NCI-H748 treated with DMSO at 0.1 percent for 48 hours (cell line): ENCODE measurements around the gene CRTC3.
"Not testable (repeated sequence)": the region's sequence is repeated elsewhere in the genome, so short reads cannot be mapped to it uniquely, and the experiment has no call there.

ENCODE experiments used
- DNase-seq: peaks from one replicate; lab custom pipeline; 2025; lab: John Stamatoyannopoulos, UW

CRTC3 gene

DNA sequence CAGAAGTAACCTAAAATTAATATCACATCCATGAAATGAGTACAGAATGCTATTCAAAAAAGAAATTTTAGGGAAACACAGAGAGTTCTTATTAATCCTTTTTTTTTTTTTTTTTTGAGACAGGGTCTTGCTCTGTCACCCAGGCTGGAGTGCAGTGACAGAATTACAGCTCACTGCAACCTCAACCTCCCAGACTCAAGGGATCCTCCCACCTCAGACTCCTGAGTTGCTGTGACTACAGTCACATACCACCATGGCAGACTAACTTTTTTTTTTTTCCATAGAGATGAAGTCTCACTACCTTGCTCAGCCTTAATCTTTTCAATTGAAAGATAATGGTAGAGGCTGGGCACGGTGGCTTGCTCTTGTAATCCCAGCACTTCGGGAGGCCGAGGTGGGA is 6.3 kb upstream of the CRTC3 start:
- no peak for DNase-seq

DNA sequence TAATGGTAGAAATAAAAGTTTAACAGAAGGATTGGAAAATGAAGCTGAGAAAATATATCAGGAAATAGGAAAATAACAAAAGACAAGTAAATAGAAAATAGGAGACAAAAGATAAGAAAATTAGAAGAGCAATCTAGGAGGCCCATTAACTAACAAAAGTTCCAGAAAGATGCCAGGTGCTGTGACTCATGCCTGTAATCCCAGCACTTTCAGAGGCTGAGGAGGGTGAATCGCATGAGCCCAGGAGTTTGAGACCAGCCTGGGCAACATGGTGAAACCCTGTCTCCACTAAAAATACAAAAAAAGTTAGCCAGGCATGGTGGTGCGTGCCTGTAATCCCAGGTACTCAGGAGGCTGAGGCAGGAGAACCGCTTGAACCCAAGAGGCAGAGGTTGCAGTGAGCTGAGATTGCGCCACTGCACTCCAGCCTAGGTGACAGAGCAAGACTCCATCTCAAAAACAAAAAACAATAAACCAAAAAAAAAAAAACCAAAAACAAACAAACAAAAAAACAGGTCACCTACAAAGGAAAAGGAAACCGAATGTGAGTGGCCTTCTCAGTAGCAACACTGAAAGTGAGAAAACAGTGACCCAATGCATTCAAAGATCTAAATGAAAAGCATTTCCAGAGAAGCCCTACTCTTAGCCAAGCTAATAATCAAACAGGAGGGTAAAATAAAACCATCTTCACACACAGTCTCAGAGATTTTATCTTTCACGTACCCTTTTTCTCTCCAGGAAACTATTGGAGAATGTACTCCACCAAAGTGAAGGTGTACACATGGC is 5.5 kb upstream of the CRTC3 start:
- DNase-seq, result not testable (repeated sequence)

DNA sequence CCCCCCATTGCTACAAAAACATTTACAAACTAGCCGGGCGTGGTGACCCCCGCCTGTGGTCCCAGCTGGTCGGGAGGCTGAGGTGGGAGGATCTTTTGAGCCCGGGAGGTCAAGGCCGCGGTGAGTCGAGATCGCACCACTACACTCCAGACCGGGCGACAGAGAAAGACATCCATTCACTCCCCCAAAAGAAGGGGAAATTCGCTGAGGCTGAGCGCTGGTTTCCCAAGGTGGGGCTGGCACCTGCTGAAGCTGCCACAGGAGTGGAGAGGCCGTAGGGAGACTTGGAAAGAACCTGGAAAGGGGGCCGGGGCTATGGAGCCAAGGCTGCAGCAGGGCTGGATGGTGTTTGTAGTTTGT is 732 bp upstream of the CRTC3 start:
- no peak for DNase-seq

DNA sequence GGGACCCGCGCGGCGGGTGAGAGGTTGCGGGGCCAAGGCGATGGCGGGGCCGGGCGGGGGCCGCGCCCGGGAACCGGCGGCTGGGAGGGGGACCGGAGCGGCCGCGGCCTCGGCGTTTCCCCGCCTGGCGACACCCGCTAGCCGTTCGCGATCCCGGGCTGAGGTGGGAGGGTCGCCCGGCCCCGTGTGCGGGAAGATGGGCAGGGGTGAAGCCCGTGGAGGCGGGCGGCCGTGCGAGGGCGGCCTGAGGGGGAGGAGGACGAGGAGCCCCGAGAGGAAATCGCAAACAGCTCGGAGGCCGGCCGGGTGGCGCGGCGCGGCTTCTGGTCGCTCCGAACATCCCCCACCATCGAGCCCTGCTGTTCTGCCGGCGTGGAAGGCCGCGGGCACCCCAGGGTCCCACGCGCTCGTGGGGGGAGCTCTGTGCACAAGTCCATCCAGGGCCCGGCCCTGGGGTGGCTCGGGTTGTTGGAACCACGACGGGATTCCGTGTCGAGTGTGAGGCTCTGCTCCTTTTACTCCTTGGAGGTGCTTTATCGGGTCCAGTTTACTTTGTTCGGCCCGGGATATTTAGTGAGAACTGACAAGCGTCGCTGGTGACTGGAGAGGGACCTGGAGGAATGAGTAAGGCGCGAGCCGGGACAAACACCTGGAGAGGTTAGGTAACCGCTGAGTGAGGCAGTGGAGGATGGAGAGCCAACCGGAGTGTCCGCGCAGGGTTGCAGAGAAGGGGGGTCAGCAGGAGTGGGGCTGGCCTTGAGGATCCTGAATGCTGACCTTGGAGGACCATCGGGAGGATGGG is 728 bp downstream of the CRTC3 start:
- DNase-seq, result peak; percentile 2

DNA sequence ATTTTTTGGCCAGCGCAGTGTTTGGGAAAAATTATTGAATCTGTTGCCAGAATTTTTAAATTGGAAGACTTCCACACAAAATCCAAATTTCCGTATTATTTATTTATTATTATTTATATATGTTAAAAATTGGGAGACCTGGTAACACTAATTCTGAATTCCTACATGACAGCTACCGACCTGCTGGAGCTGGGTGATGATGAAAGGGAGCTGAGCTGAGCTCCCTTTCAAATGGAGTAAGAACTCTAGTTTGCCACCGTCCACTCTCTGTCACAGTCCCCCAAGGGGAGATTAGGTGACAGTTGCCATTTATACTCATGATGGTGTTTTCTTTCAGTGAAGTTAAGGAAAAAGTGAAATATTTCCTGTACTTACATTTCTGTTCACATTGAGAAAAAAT is 1.4 kb downstream of the CRTC3 start:
- no peak for DNase-seq

DNA sequence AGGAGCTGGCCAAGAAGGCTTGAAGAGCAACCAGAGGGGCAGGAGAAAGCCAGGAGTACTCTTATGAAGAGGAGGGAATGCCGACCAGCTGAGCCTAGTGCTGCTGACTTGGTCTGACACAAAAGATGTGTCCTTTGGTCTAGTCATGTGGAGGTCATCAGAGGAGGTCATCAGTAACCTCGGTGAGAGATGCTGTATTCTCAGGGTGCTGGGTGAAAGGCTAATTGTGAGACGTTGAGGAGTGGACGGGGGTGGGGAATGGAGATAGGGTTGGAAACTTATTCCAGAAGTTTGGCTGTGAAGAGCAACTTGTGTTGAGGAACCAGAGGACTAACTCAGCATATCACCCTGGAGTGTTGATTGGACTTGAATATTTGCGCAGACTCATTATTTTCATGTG is 5.5 kb downstream of the CRTC3 start:
- DNase-seq, result no peak

DNA sequence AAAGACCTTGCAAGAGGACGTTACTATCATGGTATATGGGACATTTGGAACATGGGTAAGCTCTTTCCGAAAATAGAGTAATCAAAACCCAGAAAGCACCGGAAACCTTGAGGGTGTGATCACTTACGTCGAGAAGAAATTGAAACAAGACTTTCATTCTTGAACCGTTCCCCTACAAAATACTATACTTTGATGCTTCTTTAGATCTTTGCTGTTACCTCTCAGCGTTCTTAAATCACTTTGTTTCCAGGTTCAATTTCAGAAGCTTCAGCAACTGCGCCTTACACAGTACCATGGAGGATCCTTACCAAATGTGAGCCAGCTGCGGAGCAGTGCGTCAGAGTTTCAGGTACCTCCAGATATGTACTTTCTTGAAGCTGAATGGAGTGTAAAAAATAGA is 10.1 kb downstream of the CRTC3 start:
- DNase-seq, result no peak

DNA sequence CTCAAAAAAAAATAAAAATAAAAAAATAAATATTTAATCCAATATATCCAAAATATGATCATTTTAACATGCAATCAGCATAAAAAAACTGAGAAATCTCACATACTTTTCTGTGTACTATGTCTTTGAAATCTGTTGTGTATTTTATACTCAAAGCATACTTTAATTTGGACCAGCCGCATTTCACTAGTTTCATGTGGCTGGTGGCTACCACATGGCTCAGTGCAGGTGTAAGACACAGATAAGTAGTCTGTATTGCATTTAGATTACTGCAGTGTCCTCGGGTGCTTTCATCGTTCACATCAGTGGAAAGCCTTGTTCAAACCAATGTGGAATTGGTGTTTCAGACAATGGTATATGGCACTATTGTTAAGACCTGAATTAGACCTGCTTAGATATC is 11.0 kb downstream of the CRTC3 start:
- no peak for DNase-seq

DNA sequence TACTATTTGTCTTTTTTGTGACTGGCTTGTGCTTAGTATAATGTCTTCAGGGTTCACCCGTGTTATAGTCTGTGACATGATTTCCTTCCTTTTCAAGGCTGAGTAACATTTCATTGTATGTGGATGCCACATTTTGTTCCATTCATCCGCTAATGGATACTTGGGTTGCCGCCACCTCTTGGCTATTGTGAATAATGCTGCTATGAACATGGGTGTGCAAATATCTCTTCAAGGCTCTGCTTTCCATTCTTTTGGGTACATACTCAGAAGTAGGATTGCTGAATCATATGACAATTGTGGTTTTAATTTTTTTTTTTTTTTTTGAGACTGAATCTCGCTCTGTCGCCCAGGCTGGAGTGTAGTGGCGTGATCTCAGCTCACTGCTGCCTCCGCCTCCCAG is 15.4 kb downstream of the CRTC3 start:
- no peak for DNase-seq

DNA sequence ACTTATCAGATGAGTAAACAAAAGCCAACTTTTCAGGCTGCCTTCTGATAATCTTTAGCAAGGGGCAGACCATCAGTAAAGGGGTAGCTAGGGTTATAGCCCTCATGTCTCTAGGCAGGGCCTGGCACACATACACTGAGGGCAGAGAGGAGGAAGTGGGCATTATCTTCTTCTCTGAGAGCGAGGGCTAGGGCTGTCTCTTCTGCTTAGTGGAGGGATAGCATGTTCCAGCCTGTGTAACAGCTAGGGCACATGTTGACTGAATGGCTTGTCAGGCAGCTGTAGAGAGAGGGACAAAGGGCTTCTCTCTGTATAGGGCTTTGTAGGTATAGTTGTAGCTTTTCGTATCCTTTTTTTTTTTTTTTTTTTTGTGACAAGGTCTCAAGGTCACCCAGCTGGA is 17.8 kb downstream of the CRTC3 start:
- DNase-seq, result no peak

DNA sequence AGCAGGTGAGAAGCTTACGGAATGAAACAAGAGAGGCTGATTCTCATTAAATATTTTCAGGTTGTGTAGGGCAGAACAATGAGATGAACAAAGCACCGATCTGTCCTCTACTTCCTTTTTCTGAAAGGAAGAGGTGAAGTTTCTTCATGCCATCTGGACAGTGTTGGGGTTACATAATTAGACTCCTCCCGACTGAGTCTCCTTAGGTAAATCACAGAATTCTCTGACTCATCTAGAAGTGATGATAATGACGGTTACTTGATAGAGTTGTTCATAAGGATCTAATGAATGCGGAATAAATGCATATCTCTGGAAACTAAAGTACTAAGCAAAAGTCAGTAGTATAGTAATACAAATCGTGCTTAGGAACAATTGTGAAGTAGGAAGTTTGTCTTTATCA is 21.2 kb downstream of the CRTC3 start:
- DNase-seq, result no peak

DNA sequence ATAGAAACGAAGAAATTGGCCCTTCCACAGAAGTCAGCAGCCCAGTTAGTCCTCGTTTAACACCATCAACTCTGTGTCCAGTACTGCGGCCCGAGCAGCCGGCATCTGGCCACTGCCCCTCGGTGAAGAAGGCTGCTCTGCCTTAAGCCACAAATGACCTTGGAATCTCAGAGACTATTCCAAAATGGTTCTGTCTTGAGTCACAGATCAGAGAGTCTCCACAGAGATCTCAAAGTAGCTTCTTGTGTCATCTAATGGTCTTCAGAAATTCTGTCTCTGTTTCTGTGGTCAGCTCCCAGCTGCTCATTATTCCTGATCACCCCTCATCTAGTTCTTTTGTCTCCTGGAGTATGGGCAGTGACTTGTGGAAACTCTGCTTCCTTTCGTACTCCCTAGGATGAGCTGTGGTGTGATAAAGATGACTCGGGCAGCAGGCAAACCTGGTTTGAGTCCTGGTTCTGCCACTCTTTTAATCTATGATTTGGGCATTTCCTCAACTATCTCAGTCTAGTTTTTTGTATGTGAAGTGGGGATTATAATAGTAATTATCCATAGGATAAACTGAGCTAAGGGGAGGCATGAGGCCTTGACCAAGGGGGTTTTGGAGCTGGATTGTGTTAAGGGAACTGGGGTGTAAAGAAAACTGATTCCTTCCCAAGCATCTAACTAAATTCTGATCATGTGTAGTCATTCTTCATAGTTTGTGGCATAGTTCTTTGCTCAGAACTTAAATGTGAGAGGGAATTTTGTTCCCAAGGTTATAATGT is 22.6 kb downstream of the CRTC3 start:
- DNase-seq, result no peak

DNA sequence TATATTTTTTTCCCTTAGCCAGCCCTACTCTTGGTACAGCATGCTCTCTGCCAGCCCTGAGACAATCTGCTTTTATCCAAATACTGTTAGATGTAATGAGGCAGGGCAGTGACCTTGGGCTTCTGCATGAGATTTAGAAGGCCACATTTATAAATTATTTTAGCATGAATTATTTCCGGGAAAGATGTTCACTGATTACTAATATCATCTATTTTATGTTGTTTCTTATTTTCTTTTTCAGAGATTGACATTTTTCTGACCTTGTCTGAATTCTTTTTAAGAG is 23.1 kb downstream of the CRTC3 start:
- DNase-seq, result no peak

DNA sequence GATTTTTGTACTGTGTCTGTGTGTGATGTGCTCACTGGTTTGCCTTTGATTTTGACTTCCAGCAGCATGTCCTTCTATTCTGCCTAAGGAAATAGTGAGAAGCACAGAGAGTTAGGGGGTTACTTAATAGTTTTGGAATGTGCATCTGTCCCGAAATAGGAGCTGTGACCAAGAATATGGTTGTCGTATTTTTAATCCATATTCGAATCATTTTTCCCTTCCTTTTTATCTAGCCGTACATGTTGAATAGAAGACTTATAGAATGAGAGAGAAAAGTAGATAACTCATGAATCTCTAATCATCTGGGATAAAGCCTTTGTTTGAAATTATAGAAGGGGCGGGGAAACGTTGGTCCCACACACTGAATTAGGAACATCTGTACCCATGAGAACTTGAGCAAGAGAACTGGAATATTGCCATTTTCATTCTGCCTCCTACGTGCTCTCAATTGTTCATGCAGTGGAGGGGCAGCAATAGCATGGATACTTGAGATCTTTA is 23.6 kb downstream of the CRTC3 start:
- no peak for DNase-seq

DNA sequence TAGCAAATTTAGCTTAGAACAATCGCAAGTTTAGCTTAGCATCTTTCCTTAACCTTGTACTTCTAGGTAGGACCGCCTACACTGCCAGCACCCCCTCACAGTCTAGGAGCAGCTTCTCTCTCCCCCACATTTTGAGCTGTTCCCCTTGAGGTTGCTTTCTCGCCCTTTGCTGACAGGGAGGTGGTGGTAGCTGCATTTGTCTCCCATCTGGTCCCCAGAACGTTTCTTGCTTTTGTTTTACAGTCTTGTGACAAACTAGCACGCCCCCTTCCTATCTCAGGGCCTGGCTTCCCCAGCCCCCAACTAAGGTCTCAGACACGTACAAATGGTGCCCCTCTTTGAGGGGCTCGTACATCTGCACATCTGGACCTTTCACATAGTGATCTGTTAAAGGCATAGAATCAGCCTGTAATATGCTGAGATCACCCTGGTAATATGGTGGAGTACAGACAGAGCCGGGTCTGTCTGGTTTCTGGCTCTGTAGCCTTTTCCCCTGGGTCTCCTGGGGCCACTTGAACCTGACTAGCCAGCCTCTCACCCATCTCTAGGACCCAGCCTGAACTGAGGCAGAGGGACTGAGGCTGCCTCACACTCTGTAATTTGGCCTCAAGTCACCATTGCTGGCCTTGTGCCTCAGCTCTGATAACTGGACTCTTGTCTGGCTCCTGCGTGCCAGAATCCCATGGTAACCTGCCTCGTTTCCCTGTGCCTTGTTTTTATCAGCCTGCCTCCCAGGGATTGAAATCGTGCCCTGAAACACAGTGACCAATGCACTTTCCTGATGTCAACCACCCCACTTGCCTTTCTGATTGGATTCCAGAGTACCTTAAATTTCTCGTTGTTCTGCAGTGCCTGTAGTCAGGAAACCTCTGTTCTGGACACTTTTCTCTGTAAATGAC is 27.7 kb downstream of the CRTC3 start:
- DNase-seq, result no peak

DNA sequence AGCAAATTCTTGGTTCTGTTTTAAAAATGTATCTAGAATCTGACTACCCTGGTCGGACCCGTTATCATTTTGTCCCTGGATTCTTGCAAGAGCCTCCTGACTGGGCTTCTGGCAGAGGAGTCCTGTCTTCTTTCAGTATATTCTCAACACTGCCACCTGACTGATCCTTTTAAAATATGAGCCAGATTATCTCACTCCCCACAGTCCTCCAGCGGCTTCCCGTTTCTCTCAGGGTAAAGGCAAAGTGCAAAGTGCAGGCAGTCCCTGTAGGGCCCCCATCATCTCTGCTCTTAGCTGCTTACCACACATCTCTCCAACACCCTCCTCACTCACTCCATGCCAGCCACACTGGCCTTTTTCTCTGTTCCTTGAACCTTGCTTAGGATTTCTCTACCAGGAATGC is 28.4 kb downstream of the CRTC3 start:
- DNase-seq, result no peak

DNA sequence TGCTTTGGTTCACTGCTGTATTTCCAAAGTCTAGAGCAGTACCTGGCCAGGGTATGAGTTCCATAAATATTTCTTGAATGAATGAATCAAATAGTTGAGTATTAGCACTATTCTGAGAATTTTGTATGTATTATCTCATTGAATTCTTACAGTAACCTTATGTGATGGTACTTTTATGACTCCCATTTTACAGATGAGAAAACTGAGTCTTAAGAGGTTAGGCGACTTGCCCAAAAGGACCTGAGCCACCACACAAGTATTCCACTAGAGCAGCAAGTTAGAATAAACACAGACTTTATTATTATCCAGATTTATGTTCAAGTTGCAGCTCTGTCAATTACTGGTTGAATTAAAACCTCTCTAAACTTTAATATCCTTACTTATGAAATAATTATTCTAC is 29.4 kb downstream of the CRTC3 start:
- DNase-seq, result no peak

DNA sequence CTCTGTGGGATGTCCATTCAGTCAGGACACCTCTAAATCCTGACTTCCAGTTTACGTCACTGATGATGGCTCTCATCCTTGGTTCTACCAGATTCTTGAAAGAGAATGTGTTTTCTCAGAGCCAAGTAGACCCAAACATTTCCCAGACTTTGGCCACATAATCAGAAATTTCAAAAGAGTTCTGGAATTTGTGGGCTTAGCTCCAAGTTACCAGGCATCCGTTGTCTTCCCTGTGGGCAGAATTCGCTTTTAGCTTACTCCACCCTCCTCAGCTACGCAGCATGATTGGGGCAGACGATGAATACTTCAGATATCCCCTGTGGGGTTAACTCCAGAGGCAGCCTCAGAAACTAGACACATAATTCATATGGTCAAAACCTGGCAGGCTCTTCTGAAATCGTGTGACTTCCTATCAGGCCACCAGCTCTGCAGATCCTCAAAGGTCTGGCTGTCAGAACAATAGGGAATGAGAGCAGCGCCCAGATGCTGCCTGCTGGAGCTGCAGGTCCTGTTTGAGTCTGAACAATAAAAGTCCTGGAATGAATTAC is 30.6 kb downstream of the CRTC3 start:
- DNase-seq, result no peak

DNA sequence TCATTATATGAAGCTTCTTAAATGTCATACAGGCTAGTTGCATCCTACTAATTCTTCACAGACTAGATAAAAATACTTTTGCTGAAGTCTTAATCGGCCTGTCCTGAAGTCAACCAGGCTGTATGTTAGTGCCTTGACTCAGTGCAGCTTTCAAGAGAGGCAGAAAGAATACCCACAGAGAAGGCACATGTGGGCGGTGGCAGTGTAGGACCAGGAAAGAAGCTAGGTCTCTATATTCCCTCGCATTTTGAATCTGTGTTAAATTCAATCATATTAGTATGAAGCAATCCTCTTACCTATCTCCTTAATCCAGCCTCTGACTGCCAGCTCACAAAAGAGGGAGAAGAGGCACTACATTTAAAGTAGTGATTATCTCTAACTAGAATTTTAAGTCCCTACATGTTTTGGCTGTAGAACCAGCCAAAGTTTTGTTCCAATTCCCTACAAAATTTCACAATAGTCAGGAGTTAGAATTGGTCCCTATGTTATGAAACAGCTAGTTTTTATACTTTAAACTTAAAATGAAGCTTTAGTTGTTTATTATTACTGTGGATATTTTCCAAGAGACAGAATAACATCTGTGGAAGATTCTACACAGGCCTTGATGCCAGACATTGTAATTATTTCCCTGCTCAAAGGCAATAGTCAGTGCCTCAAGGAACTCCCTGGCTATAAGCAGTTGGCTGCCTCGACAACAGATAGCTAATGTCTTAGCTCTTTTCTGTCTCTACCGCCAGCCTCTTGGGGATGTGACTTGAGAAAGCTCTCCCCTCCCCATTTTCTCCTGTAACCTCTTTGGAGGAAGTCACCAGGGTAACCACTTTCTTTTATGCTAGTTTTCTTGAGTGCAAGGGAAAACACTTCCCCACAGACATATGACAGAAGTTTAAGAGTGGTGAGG is 31.9 kb downstream of the CRTC3 start:
- DNase-seq, result no peak

DNA sequence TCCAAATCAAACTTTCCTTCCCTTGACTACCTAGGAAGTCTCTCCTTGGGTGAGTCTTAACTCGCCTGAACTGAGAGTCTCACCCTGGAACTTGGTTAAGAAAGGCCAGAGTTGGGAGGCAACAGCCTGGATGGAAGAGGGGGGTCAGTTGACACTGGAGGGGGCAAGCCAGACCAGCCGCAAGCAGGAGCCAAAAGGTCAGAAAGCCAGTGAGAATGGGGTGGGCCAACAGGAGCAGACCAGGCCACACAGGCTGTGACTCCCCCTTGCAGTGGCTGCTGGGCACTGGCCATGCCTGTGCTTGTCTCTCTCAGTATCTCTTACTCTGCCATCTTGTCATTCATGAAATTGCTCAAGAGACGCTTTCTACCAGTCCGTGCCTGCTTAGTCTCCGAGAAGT is 32.9 kb downstream of the CRTC3 start:
- no peak for DNase-seq

DNA sequence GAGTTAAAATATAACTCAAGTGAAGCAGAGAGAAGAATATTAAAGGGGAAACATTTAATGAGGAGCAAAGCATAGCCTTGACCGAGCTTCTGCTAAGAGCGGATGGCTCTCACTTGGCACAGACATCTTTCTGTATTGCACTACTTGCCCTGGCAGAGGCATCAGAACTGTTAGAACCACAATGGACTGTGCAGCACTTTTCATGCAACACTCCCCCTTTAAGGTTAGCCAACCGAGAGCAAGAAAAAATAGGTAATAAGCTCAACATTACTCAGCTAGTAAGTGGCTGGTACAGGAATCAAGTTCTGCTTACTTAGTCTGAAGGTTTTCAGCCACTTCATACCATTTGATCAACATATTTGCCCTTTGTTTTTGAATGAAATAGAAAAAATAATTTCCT is 33.7 kb downstream of the CRTC3 start:
- DNase-seq, result no peak
